Endodermal cell (in vitro differentiated cells): ENCODE results near the gene LRRC39. TPM values are rescaled to one million over a fixed set of nuclear protein-coding genes. Genes with fewer than 3 reads are reported as not detected.

Experiments
- DNase-seq: peaks from one replicate; pipeline ENCODE4 v3.0.0-alpha.2; 2017
- H3K27ac ChIP-seq: 2 replicates; pipeline ENCODE4 v1.5.1; 2013; ENCODE audit warnings: mild to moderate bottlenecking, low read depth, low read length, moderate library complexity
- H3K27me3 ChIP-seq: 2 replicates; pipeline ENCODE4 v1.6.1; 2013; ENCODE audit warnings: mild to moderate bottlenecking, low read length, moderate library complexity; ENCODE audit not compliant: insufficient read depth, control insufficient read depth, poor library complexity, severe bottlenecking
- H3K36me3 ChIP-seq: 2 replicates; pipeline ENCODE4 v1.7.0; 2013; ENCODE audit warnings: mild to moderate bottlenecking, low read length, moderate library complexity; ENCODE audit not compliant: control insufficient read depth, insufficient read depth
- H3K4me1 ChIP-seq: one replicate; pipeline ENCODE4 v1.7.0; 2013; ENCODE audit warnings: low read length; ENCODE audit not compliant: control insufficient read depth, insufficient read depth
- H3K4me3 ChIP-seq: 2 replicates; pipeline ENCODE4 v1.5.1; 2013; ENCODE audit warnings: mild to moderate bottlenecking, low read length, moderate library complexity
- H3K9ac ChIP-seq: 2 replicates; pipeline ENCODE4 v1.6.1; 2013; ENCODE audit warnings: mild to moderate bottlenecking, low read length, moderate library complexity; ENCODE audit not compliant: poor library complexity, severe bottlenecking; ENCODE audit errors: extremely low read depth
- H3K9me3 ChIP-seq: 2 replicates; pipeline ENCODE4 v1.6.1; 2013; ENCODE audit warnings: mild to moderate bottlenecking, low read length, moderate library complexity; ENCODE audit not compliant: control insufficient read depth
- H3K27ac Mint-ChIP-seq: 2 replicates; pipeline ENCODE4 v1.8.0; 2020; ENCODE audit warnings: mixed read lengths
- H3K27me3 Mint-ChIP-seq: 2 replicates; pipeline ENCODE4 v1.8.0; 2021; ENCODE audit warnings: mild to moderate bottlenecking, mixed read lengths; ENCODE audit not compliant: insufficient read depth
- H3K36me3 Mint-ChIP-seq: 2 replicates; pipeline ENCODE4 v1.8.0; 2020; ENCODE audit warnings: low read depth, mixed read lengths
- H3K4me1 Mint-ChIP-seq: 2 replicates; pipeline ENCODE4 v1.8.0; 2020; ENCODE audit warnings: mixed read lengths
- H3K4me3 Mint-ChIP-seq: 2 replicates; pipeline ENCODE4 v1.8.0; 2020; ENCODE audit warnings: mild to moderate bottlenecking, moderate library complexity, mixed read lengths
- H3K9me3 Mint-ChIP-seq: 2 replicates; pipeline ENCODE4 v1.8.0; 2020; ENCODE audit warnings: mild to moderate bottlenecking, mixed read lengths
- WGBS, 2 experiments: methylation state at CpG; one replicate each; pipeline versions ENCODE4 v1.1.5 to v1.1.7; 2013; ENCODE audit warnings: missing lambda C conversion rate in 2 of 2, mixed read lengths in 1 of 2; ENCODE audit not compliant: insufficient coverage in 1 of 2, insufficient read length in 1 of 2; 5-methylcytosine and 5-hydroxymethylcytosine counted together
- total RNA-seq, 2 donors: library from RNA; stranded (reverse); fragmentation: NEBNext Ultra II Directional in 1 of 2; extraction: Animal tissue kit (Norgen Biotek cat#: 25700) in 1 of 2; gene quantifications; 2 replicates in 1 of 2; 3 replicates in 1 of 2; pipeline ENCODE4 v1.2.1, GENCODE V29; 2021
- TF ChIP-seq, protein P1 (sequence below): fragments of 200-600 bp; sonication (generic); conservative IDR thresholded peaks from 2 replicates; pipeline ENCODE4 v1.5.0; 2021; ENCODE audit warnings: antibody characterized with exemption, mild to moderate bottlenecking

LRRC39 gene
- total RNA-seq, 2 donors from 2014 or later, result 0.24 to 0.84 TPM

DNA sequence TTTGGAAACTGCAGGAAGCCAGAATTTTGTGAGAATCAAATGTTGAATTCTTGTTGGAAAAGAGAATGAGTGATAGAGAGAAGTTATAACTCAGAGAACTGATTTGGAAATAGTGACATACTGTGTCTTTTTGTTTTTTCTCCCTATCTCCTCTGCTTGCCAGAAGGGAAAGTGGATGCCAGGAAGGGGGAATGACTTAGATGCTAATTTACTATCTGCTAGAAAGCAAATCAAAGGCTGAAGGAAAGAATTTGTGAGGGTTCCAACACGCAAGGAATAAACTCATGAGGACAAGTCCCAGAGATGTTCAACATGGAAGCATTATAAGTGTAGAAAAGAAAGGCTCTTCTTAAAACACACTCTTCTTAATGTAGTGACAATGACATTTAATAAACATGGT, 20.5 kb upstream of the LRRC39 start:
- WGBS, 2 experiments, result 80 to 100% methylated on average over 1 of the region's 1 CpG
- H3K27ac Mint-ChIP-seq, result peak overlapping the region; percentile 73
- H3K4me3 Mint-ChIP-seq, result no peak overlapping the region
- H3K4me1 ChIP-seq, result peaks cover 2% of the 10 kb centered on the region
- H3K27me3 Mint-ChIP-seq, result no peaks in the 10 kb centered on the region
- DNase-seq, result no peak
- peaks cover 65% of the 10 kb centered on the region for H3K36me3 ChIP-seq
- H3K27ac ChIP-seq, result no peak overlapping the region
- no peaks in the 10 kb centered on the region for H3K9me3 Mint-ChIP-seq
- peaks cover 64% of the 10 kb centered on the region for H3K36me3 Mint-ChIP-seq
- H3K9me3 ChIP-seq, result peaks cover 7% of the 10 kb centered on the region
- H3K4me3 ChIP-seq, result no peak overlapping the region
- no peak overlapping the region for H3K9ac ChIP-seq
- TF ChIP-seq, protein P1, sequence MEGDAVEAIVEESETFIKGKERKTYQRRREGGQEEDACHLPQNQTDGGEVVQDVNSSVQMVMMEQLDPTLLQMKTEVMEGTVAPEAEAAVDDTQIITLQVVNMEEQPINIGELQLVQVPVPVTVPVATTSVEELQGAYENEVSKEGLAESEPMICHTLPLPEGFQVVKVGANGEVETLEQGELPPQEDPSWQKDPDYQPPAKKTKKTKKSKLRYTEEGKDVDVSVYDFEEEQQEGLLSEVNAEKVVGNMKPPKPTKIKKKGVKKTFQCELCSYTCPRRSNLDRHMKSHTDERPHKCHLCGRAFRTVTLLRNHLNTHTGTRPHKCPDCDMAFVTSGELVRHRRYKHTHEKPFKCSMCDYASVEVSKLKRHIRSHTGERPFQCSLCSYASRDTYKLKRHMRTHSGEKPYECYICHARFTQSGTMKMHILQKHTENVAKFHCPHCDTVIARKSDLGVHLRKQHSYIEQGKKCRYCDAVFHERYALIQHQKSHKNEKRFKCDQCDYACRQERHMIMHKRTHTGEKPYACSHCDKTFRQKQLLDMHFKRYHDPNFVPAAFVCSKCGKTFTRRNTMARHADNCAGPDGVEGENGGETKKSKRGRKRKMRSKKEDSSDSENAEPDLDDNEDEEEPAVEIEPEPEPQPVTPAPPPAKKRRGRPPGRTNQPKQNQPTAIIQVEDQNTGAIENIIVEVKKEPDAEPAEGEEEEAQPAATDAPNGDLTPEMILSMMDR, result no peak
- no peaks in the 10 kb centered on the region for H3K27me3 ChIP-seq
- peaks cover 14% of the 10 kb centered on the region for H3K4me1 Mint-ChIP-seq

- Mint-ChIP-seq H3K4me3 (no peak overlapping the region), H3K9me3 (no peaks in the 10 kb centered on the region), H3K4me1 (no peaks in the 10 kb centered on the region), H3K36me3 (no peaks in the 10 kb centered on the region), H3K27me3 (no peaks in the 10 kb centered on the region), H3K27ac (no peak overlapping the region)
- Histone ChIP-seq H3K27ac (no peak overlapping the region), H3K9me3 (peaks cover 11% of the 10 kb centered on the region), H3K27me3 (no peaks in the 10 kb centered on the region), H3K9ac (no peak overlapping the region), H3K4me1 (no peaks in the 10 kb centered on the region), H3K4me3 (no peak overlapping the region), H3K36me3 (peaks cover 4% of the 10 kb centered on the region)
- TF ChIP-seq, protein P1, result no peak
- no peak for DNase-seq
- 76 to 91% methylated on average over 2 to 3 of the region's 3 CpGs for WGBS, 2 experiments
Measured at GRCh38 chr1:100188617-100189016, 10.6 kb upstream of the LRRC39 start.

DNA sequence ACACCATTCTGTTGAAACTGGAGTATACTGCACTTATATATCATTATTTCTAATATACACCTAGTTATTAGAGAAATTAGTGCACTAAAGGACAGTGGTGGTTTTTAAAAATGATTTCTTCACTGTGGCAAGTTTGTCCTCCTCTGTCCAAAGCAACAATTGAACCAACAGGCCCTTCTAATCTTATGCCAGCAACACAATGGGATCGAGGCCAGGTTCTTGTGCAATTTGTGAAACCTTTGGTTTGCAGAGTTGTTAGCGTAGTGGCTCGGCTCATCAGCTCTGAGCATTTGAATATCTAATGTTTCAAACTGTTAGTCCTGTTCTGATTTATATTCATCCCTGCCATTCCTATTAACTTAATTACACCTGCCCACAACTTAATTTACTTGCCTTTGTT, 9.9 kb upstream of the LRRC39 start:
- H3K27ac Mint-ChIP-seq, result no peak overlapping the region

More for the DNA sequence above, 9.9 kb upstream of the LRRC39 start:
- Mint-ChIP-seq H3K27me3 (no peaks in the 10 kb centered on the region), H3K36me3 (no peaks in the 10 kb centered on the region), H3K4me1 (no peaks in the 10 kb centered on the region), H3K4me3 (no peak overlapping the region), H3K9me3 (no peaks in the 10 kb centered on the region)
- H3K4me1 ChIP-seq, result no peaks in the 10 kb centered on the region
- H3K27me3 ChIP-seq, result no peaks in the 10 kb centered on the region
- no peak overlapping the region for H3K27ac ChIP-seq
- H3K36me3 ChIP-seq, result peaks cover 4% of the 10 kb centered on the region
- H3K9ac ChIP-seq, result no peak overlapping the region
- no peak for DNase-seq
- TF ChIP-seq, protein P1, result no peak
- 91 to 96% methylated on average over 3 of the region's 3 CpGs for WGBS, 2 experiments
- peaks cover 11% of the 10 kb centered on the region for H3K9me3 ChIP-seq
- H3K4me3 ChIP-seq, result no peak overlapping the region
